Right atrium auricular region (tissue), 2 donors: ENCODE data around the gene CXCR5. TPM values are rescaled to one million over a fixed set of nuclear protein-coding genes. Genes with fewer than 3 reads are reported as not detected.

Experiments
- DNase-seq: peaks from one replicate; pipeline ENCODE4 v3.0.0-alpha.2; 2019; ENCODE audit warnings: low spot score
- H3K27ac ChIP-seq, 2 donors: fragments of 200-600 bp; sonication (generic); 1 replicate in 1 of 2; 2 replicates in 1 of 2; pipeline ENCODE4 v1.5.1; 2016 to 2019
- H3K27me3 ChIP-seq, 2 donors: fragments of 200-600 bp; sonication (generic); one replicate each; pipeline versions ENCODE4 v1.5.1 to v1.6.0; 2017 to 2019
- H3K36me3 ChIP-seq: fragments of 200-600 bp; sonication (generic); one replicate; pipeline ENCODE4 v1.5.1; 2016
- H3K4me1 ChIP-seq, 2 donors: fragments of 200-600 bp; sonication (generic); one replicate each; pipeline versions ENCODE4 v1.5.1 to v1.6.0; 2017 to 2019
- H3K4me3 ChIP-seq, 2 donors: fragments of 200-600 bp; sonication (generic); 1 replicate in 1 of 2; 2 replicates in 1 of 2; pipeline ENCODE4 v1.5.1; 2017 to 2019; ENCODE audit warnings: mild to moderate bottlenecking in 1 of 2, moderate library complexity in 1 of 2
- H3K9me3 ChIP-seq, 2 donors: fragments of 200-600 bp; sonication (generic); one replicate each; pipeline ENCODE4 v1.5.1; 2019
- CTCF ChIP-seq, 2 donors: fragments of 200-600 bp; sonication (generic); IDR thresholded peaks; one replicate each; pipeline ENCODE4 v1.5.1; 2019; ENCODE audit warnings: antibody characterized with exemption in 2 of 2
- total RNA-seq, 2 donors: library from RNA; depleted of rRNA; stranded (reverse); fragments of >200 nt; gene quantifications; one replicate each; pipeline ENCODE4 v1.1.0, GENCODE V29; 2016

Gene CXCR5
- total RNA-seq, 2 donors from 2014 or later = 0.16 TPM; not detected in 1

- H3K9me3 ChIP-seq = no peaks in the 10 kb centered on the region
- H3K4me1 ChIP-seq = peaks cover 0 to 100% of the 10 kb centered on the region in 2 donors
- H3K36me3 ChIP-seq = no peaks in the 10 kb centered on the region
- H3K4me3 ChIP-seq = peak overlapping the region in 1 of 2 donors; percentile 17
- H3K27ac ChIP-seq = peak overlapping the region; percentile 94 to 98
- peak; percentile 85 for DNase-seq
- no peaks in the 10 kb centered on the region for H3K27me3 ChIP-seq
- TF ChIP-seq CTCF (IDR thresholded peaks at IDR 0.05) = no peak
These were observed 33.2 kb downstream of the CXCR5 start for GRCh38 chr11:118916842-118917388.

- no peaks in the 10 kb centered on the region for H3K27me3 ChIP-seq
- peak overlapping the region; percentile 27 to 91 for H3K4me3 ChIP-seq
- H3K9me3 ChIP-seq = no peaks in the 10 kb centered on the region
- H3K4me1 ChIP-seq = peaks cover 0 to 100% of the 10 kb centered on the region in 2 donors
- DNase-seq = peak; percentile 92
- TF ChIP-seq CTCF (IDR thresholded peaks at IDR 0.05) = no peak
- no peaks in the 10 kb centered on the region for H3K36me3 ChIP-seq
- H3K27ac ChIP-seq = peak overlapping the region; percentile 94 to 98
These were observed 33.9 kb downstream of the CXCR5 start for GRCh38 chr11:118917481-118918127.

- Histone ChIP-seq H3K27ac (peak overlapping the region; percentile 94 to 98), H3K36me3 (no peaks in the 10 kb centered on the region), H3K4me3 (peak overlapping the region; percentile 27 to 91), H3K9me3 (no peaks in the 10 kb centered on the region), H3K27me3 (no peaks in the 10 kb centered on the region), H3K4me1 (peaks cover 0 to 100% of the 10 kb centered on the region in 2 donors)
- no peak for TF ChIP-seq CTCF (IDR thresholded peaks at IDR 0.05)
- peak; percentile 96 for DNase-seq
These were observed 34.5 kb downstream of the CXCR5 start for GRCh38 chr11:118918128-118918685.

- TF ChIP-seq CTCF (IDR thresholded peaks at IDR 0.05) = no peak
- H3K4me3 ChIP-seq = peak overlapping the region; percentile 27 to 91
- H3K4me1 ChIP-seq = peaks cover 0 to 100% of the 10 kb centered on the region in 2 donors
- DNase-seq = no peak
- no peaks in the 10 kb centered on the region for H3K36me3 ChIP-seq
- peak overlapping the region; percentile 94 to 98 for H3K27ac ChIP-seq
- no peaks in the 10 kb centered on the region for H3K27me3 ChIP-seq
- H3K9me3 ChIP-seq = no peaks in the 10 kb centered on the region
These were observed 35.1 kb downstream of the CXCR5 start for GRCh38 chr11:118918686-118919280.

GRCh38 chr11:118921121-118921928 is 37.6 kb downstream of the CXCR5 start:
- H3K27ac ChIP-seq = peak overlapping the region; percentile 94 to 98
- H3K4me1 ChIP-seq = peaks cover 0 to 83% of the 10 kb centered on the region in 2 donors
- peak overlapping the region; percentile 91 to 97 for H3K4me3 ChIP-seq
- DNase-seq = peak; percentile 91
- TF ChIP-seq CTCF (IDR thresholded peaks at IDR 0.05) = no peak
- no peaks in the 10 kb centered on the region for H3K27me3 ChIP-seq
- H3K36me3 ChIP-seq = no peaks in the 10 kb centered on the region
- no peaks in the 10 kb centered on the region for H3K9me3 ChIP-seq
